OCI-LY3 (cell line): ENCODE measurements around the gene PHOX2B.

ENCODE experiments used
- H2AFZ ChIP-seq: fragments of 200-600, 300-600 bp; shearing (Covaris generic); 2 replicates; pipeline ENCODE4 v1.6.0; 2014; ENCODE audit warnings: antibody characterized with exemption, low read depth, low read length
- H3K27ac ChIP-seq: fragments of 200-600, 300-600 bp; sonication (generic); 2 replicates; pipeline ENCODE4 v1.5.1; 2014; ENCODE audit warnings: mild to moderate bottlenecking, low read length, moderate library complexity, mixed read lengths
- H3K27me3 ChIP-seq: fragments of 200-600, 300-600 bp; sonication (generic); 2 replicates; pipeline ENCODE4 v1.6.1; 2014; ENCODE audit warnings: low read depth, low read length, mixed read lengths
- H3K36me3 ChIP-seq: fragments of 200-600, 300-600 bp; sonication (generic); replicated peaks from 2 replicates; pipeline ENCODE3; 2014; ENCODE audit warnings: low read depth, low read length, mixed read lengths
- H3K4me1 ChIP-seq: fragments of 300-600, 200-600 bp; sonication (generic); 2 replicates; pipeline ENCODE4 v1.6.1; 2014; ENCODE audit warnings: low read length, mixed read lengths
- H3K4me2 ChIP-seq: fragments of 200-600, 300-600 bp; sonication (generic); 2 replicates; pipeline ENCODE4 v1.6.1; 2014; ENCODE audit warnings: low read length, mixed read lengths
- H3K4me3 ChIP-seq: fragments of 300-600, 200-600 bp; sonication (generic); 2 replicates; pipeline ENCODE4 v1.5.1; 2014; ENCODE audit warnings: antibody characterized with exemption, mild to moderate bottlenecking, low read length, moderate library complexity
- H3K79me2 ChIP-seq: fragments of 300-600, 200-600 bp; shearing (Covaris generic); 2 replicates; pipeline ENCODE4 v1.6.1; 2014; ENCODE audit warnings: mild to moderate bottlenecking, low read length, mixed read lengths
- H3K9ac ChIP-seq: fragments of 300-600, 200-600 bp; shearing (Covaris generic); 2 replicates; pipeline ENCODE4 v1.6.0; 2014; ENCODE audit warnings: mild to moderate bottlenecking, low read length, moderate library complexity
- H3K9me3 ChIP-seq: fragments of 200-600, 300-600 bp; shearing (Covaris generic); 2 replicates; pipeline ENCODE4 v1.6.1; 2014; ENCODE audit warnings: low read length, mixed read lengths; ENCODE audit not compliant: insufficient read depth
- H4K20me1 ChIP-seq: fragments of 200-600, 300-600 bp; sonication (generic); 2 replicates; pipeline ENCODE4 v1.6.1; 2016; ENCODE audit warnings: low read length, mixed read lengths; ENCODE audit not compliant: insufficient read depth
- CTCF ChIP-seq: fragments of 200-600, 300-600 bp; sonication (generic); IDR thresholded peaks from 2 replicates; pipeline ENCODE4 v1.5.1; 2014; ENCODE audit warnings: antibody characterized with exemption, low read length, low read depth
- EZH2phosphoT487 ChIP-seq: fragments of 200-600 bp; shearing (Covaris generic); IDR thresholded peaks from 2 replicates; pipeline ENCODE4 v1.6.1; 2018; ENCODE audit warnings: antibody characterized with exemption, mixed run types, low read depth

Gene PHOX2B

GRCh38 chr4:41702770-41703169 lies 45.8 kb downstream of the PHOX2B start:
- TF ChIP-seq EZH2phosphoT487: no peak
- no peak for TF ChIP-seq CTCF
- Histone ChIP-seq H4K20me1 (no peaks in the 10 kb centered on the region), H3K79me2 (no peaks in the 10 kb centered on the region), H3K9me3 (peaks cover 11% of the 10 kb centered on the region; the same call in 1 of the 2 replicates), H3K9ac (peak overlapping the region; percentile 61; the same call in 1 of the 2 replicates), H3K4me1 (peaks cover 38% of the 10 kb centered on the region), H3K36me3 (peaks cover 10% of the 10 kb centered on the region), H3K4me3 (peak overlapping the region; percentile 35), H3K4me2 (peak overlapping the region; percentile 63), H3K27ac (peak overlapping the region; percentile 80), H3K27me3 (no peaks in the 10 kb centered on the region), H2AFZ (peak overlapping the region; percentile 59)

DNA sequence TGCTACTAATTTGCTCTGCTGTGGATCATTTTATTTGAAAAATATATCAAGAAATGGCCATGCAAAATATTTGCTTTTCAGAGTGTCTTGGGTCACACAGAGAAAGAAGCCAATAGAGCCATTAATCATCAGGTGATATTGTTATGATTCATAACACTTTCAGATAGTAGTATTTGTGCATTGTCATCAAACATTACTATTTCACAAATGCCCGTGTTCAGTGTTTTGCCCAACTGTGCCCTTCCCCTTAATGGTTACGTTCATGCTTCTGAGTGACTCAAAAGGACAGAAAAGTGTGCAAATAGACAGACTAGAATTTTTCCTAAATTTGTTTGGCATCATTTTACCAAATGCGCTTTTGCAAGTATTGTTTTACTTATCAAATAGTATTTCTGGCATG lies 46.5 kb downstream of the PHOX2B start:
- Histone ChIP-seq H3K4me3 (no peak overlapping the region), H3K27me3 (no peaks in the 10 kb centered on the region), H4K20me1 (no peaks in the 10 kb centered on the region), H3K9me3 (peaks cover 11% of the 10 kb centered on the region; the same call in 1 of the 2 replicates), H3K9ac (peak overlapping the region; percentile 36; the same call in 1 of the 2 replicates), H3K27ac (peak overlapping the region; percentile 80), H3K36me3 (peaks cover 10% of the 10 kb centered on the region), H2AFZ (no peak overlapping the region), H3K79me2 (no peaks in the 10 kb centered on the region), H3K4me1 (peaks cover 38% of the 10 kb centered on the region), H3K4me2 (peak overlapping the region; percentile 63)
- no peak for TF ChIP-seq CTCF

- H3K4me1 ChIP-seq: peaks cover 29% of the 10 kb centered on the region
- H3K79me2 ChIP-seq: no peaks in the 10 kb centered on the region
- no peaks in the 10 kb centered on the region for H3K27me3 ChIP-seq
- H3K36me3 ChIP-seq: peaks cover 4% of the 10 kb centered on the region
- H3K27ac ChIP-seq: no peak overlapping the region
- H4K20me1 ChIP-seq: no peaks in the 10 kb centered on the region
- H3K4me2 ChIP-seq: no peak overlapping the region
- H3K9me3 ChIP-seq: peaks cover 5% of the 10 kb centered on the region; the same call in 1 of the 2 replicates
- no peak overlapping the region for H2AFZ ChIP-seq
- no peak overlapping the region for H3K9ac ChIP-seq
- TF ChIP-seq CTCF: no peak
- TF ChIP-seq EZH2phosphoT487: no peak
- no peak overlapping the region for H3K4me3 ChIP-seq
These were observed 51.8 kb downstream of the PHOX2B start for GRCh38 chr4:41696763-41697162.

DNA sequence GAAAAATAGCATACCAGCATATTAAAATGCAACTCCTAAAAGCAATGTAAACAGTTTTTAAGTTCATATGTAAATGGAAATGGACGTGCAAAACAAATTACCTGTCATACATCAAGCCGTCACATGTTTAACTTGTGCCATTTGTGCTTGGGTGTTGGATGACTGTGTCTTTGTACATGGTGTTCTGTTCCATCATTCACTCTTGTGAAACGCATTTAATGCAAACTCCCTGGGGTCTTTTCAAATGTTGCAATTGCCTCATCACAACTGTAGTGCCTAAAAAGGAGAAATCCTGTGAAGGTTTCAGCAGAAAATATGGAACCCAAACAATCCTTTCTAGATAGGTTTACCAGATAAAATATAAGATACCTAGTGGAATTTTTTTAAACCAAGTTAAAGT lies 52.4 kb downstream of the PHOX2B start:
- no peak overlapping the region for H3K4me2 ChIP-seq
- no peaks in the 10 kb centered on the region for H4K20me1 ChIP-seq
- no peak overlapping the region for H3K27ac ChIP-seq
- H3K4me3 ChIP-seq: no peak overlapping the region
- H3K36me3 ChIP-seq: no peaks in the 10 kb centered on the region
- no peak overlapping the region for H3K9ac ChIP-seq
- TF ChIP-seq EZH2phosphoT487 (no peak), CTCF (no peak)
- H3K79me2 ChIP-seq: no peaks in the 10 kb centered on the region
- no peak overlapping the region for H2AFZ ChIP-seq
- peaks cover 24% of the 10 kb centered on the region for H3K4me1 ChIP-seq
- no peaks in the 10 kb centered on the region for H3K27me3 ChIP-seq
- H3K9me3 ChIP-seq: no peaks in the 10 kb centered on the region
